H1 (cell line): ENCODE measurements around the gene TRABD2A. TPM values are rescaled to one million over a fixed set of nuclear protein-coding genes. Genes with fewer than 3 reads are reported as not detected.

Experiments
- CTCF ChIA-PET: fragments of 300-600 bp; sonication (Branson Sonifier 250); formaldehyde crosslinking; loops from one replicate; lab custom pipeline; 2021; ENCODE audit not compliant: partially characterized antibody; lab: Charles Lee
- POLR2A ChIA-PET: fragments of 300-600 bp; sonication (Branson Sonifier 250); formaldehyde crosslinking; loops from one replicate; lab custom pipeline; 2021; ENCODE audit warnings: inconsistent platforms; ENCODE audit not compliant: partially characterized antibody; lab: Charles Lee
- DNase-seq, 2 experiments: peaks; one replicate each; pipeline versions ENCODE4 v3.0.0 to v3.0.0-alpha.2; 2010 to 2022; ENCODE audit warnings: low spot score in 2 of 2, low read depth in 1 of 2, mixed read lengths in 1 of 2
- FAIRE-seq: peaks from 2 replicates; lab custom pipeline; 2011; peaks lifted over from hg19 to GRCh38; lab: Jason Lieb, UNC
- H2AFZ ChIP-seq: 2 replicates; pipeline ENCODE4 v1.8.1; 2012; ENCODE audit warnings: low read length, inconsistent platforms
- H2AK5ac ChIP-seq: 2 replicates; pipeline ENCODE4 v1.6.1; 2013; ENCODE audit warnings: low read depth, low read length
- H2BK120ac ChIP-seq: replicated peaks from 2 replicates; pipeline ENCODE3; 2013; ENCODE audit warnings: low read depth, low read length, inconsistent platforms
- H2BK12ac ChIP-seq: 2 replicates; pipeline ENCODE4 v1.6.1; 2013; ENCODE audit warnings: low read depth, low read length
- H2BK15ac ChIP-seq: 2 replicates; pipeline ENCODE4 v1.6.1; 2013; ENCODE audit warnings: low read length
- H2BK20ac ChIP-seq: 2 replicates; pipeline ENCODE4 v1.6.1; 2013; ENCODE audit warnings: low read length
- H2BK5ac ChIP-seq: 2 replicates; pipeline ENCODE4 v1.6.1; 2013; ENCODE audit warnings: low read depth, low read length
- H3K14ac ChIP-seq: 2 replicates; pipeline ENCODE4 v1.6.1; 2013; ENCODE audit warnings: inconsistent platforms; ENCODE audit not compliant: insufficient read length
- H3K18ac ChIP-seq: 2 replicates; pipeline ENCODE4 v1.6.1; 2013; ENCODE audit warnings: low read length; ENCODE audit errors: extremely low read depth
- H3K23ac ChIP-seq: 2 replicates; pipeline ENCODE4 v1.6.1; 2013; ENCODE audit warnings: inconsistent platforms; ENCODE audit not compliant: insufficient read length
- H3K23me2 ChIP-seq: 2 replicates; pipeline ENCODE4 v1.6.1; 2013; ENCODE audit warnings: low read depth, low read length
- H3K27ac ChIP-seq: 2 replicates; pipeline ENCODE4 v1.6.1; 2011; ENCODE audit warnings: low read depth, low read length, inconsistent platforms
- H3K27me3 ChIP-seq, 4 experiments: replicated peaks in 1 of 4; 1 replicate in 1 of 4; 2 replicates in 3 of 4; pipeline versions ENCODE4 v1.6.1 to v1.8.1; 2011 to 2013; ENCODE audit warnings: low read length in 3 of 4, mild to moderate bottlenecking in 3 of 4, inconsistent platforms in 2 of 4, mixed read lengths in 2 of 4, moderate library complexity in 1 of 4; ENCODE audit not compliant: control insufficient read depth in 3 of 4, insufficient read depth in 3 of 4; ENCODE audit errors: extremely low read depth in 1 of 4
- H3K36me3 ChIP-seq, 4 experiments: 2 replicates each; pipeline versions ENCODE4 v1.6.1 to v1.8.1; 2011 to 2013; ENCODE audit warnings: mild to moderate bottlenecking in 4 of 4, low read length in 3 of 4, moderate library complexity in 2 of 4, control low read depth in 1 of 4, inconsistent platforms in 1 of 4; ENCODE audit not compliant: insufficient read depth in 4 of 4, control insufficient read depth in 2 of 4
- H3K4ac ChIP-seq: replicated peaks from 2 replicates; pipeline ENCODE3; 2013; ENCODE audit warnings: low read length, low read depth, mixed read lengths, inconsistent platforms; ENCODE audit not compliant: insufficient read length
- H3K4me1 ChIP-seq, 4 experiments: replicated peaks in 1 of 4; 1 replicate in 1 of 4; 2 replicates in 3 of 4; pipeline versions ENCODE4 v1.6.1 to v1.8.1; 2011 to 2013; ENCODE audit warnings: low read length in 3 of 4, inconsistent platforms in 2 of 4, mixed read lengths in 1 of 4; ENCODE audit not compliant: insufficient read depth in 4 of 4, control insufficient read depth in 3 of 4
- H3K4me2 ChIP-seq, 2 experiments: 2 replicates each; pipeline versions ENCODE4 v1.6.1 to v1.8.1; 2011 to 2013; ENCODE audit warnings: low read depth in 2 of 2, low read length in 2 of 2, control low read depth in 1 of 2, inconsistent platforms in 1 of 2, mild to moderate bottlenecking in 1 of 2; ENCODE audit not compliant: insufficient read depth in 1 of 2
- H3K4me3 ChIP-seq, 4 experiments: fragments of 200-600, 300-600 bp in 1 of 4; sonication (generic), shearing (Covaris generic), sonication (Bioruptor Twin) in 1 of 4; 2 replicates each; pipeline versions ENCODE4 v1.5.1 to v1.8.1; 2011 to 2016; ENCODE audit warnings: low read length in 4 of 4, low read depth in 3 of 4, control low read depth in 2 of 4, inconsistent platforms in 2 of 4, mild to moderate bottlenecking in 2 of 4, mixed read lengths in 1 of 4, moderate library complexity in 1 of 4; ENCODE audit not compliant: insufficient read depth in 2 of 4; ENCODE audit errors: extremely low read depth in 1 of 4
- H3K56ac ChIP-seq: replicated peaks from 2 replicates; pipeline ENCODE3; 2013; ENCODE audit warnings: low read depth, mild to moderate bottlenecking, mixed read lengths, low read length, inconsistent platforms; ENCODE audit not compliant: insufficient read length
- H3K79me1 ChIP-seq: 2 replicates; pipeline ENCODE4 v1.6.1; 2013; ENCODE audit warnings: low read depth, low read length, control low read depth
- H3K79me2 ChIP-seq, 2 experiments: 2 replicates each; pipeline versions ENCODE4 v1.6.1 to v1.8.1; 2012 to 2013; ENCODE audit warnings: low read length in 2 of 2, mild to moderate bottlenecking in 2 of 2, inconsistent platforms in 1 of 2; ENCODE audit not compliant: insufficient read depth in 2 of 2, control insufficient read depth in 1 of 2
- H3K9ac ChIP-seq, 4 experiments: replicated peaks in 1 of 4; 1 replicate in 1 of 4; 2 replicates in 3 of 4; pipeline versions ENCODE4 v1.6.1 to v1.8.1; 2011 to 2013; ENCODE audit warnings: low read depth in 3 of 4, low read length in 3 of 4, control low read depth in 2 of 4, mild to moderate bottlenecking in 2 of 4, moderate library complexity in 2 of 4, inconsistent platforms in 1 of 4; ENCODE audit errors: extremely low read depth in 1 of 4
- H3K9me3 ChIP-seq, 2 experiments: 2 replicates each; pipeline versions ENCODE4 v1.6.1 to v1.8.1; 2012 to 2013; ENCODE audit warnings: mild to moderate bottlenecking in 2 of 2, moderate library complexity in 2 of 2, control low read depth in 1 of 2, inconsistent platforms in 1 of 2, low read depth in 1 of 2, low read length in 1 of 2, mixed read lengths in 1 of 2; ENCODE audit not compliant: insufficient read depth in 2 of 2
- H4K20me1 ChIP-seq, 2 experiments: replicated peaks in 1 of 2; 2 replicates each; pipeline versions ENCODE3 to v1.8.1; 2011 to 2013; ENCODE audit warnings: inconsistent platforms in 2 of 2, low read length in 2 of 2, mild to moderate bottlenecking in 1 of 2; ENCODE audit not compliant: insufficient read depth in 2 of 2, control insufficient read depth in 1 of 2
- H4K5ac ChIP-seq: 2 replicates; pipeline ENCODE4 v1.6.1; 2013; ENCODE audit warnings: low read length, low read depth, mixed read lengths, inconsistent platforms; ENCODE audit not compliant: insufficient read length
- H4K8ac ChIP-seq: 2 replicates; pipeline ENCODE4 v1.8.0; 2013; ENCODE audit warnings: mild to moderate bottlenecking, moderate library complexity, low read length, inconsistent platforms; ENCODE audit not compliant: insufficient read depth; ENCODE audit errors: extremely low read depth
- H4K91ac ChIP-seq: replicated peaks from 2 replicates; pipeline ENCODE3; 2013; ENCODE audit warnings: low read length, mixed read lengths, inconsistent platforms; ENCODE audit not compliant: insufficient read length
- CBX8 ChIP-seq: fragments of 300-800, 300-1000 bp; sonication (generic); IDR thresholded peaks from 2 replicates; pipeline ENCODE4 v1.7.1; 2016; ENCODE audit warnings: low read depth, low read length, borderline replicate concordance
- CEBPB ChIP-seq: IDR thresholded peaks from 2 replicates; pipeline ENCODE4 v1.6.1; 2012; ENCODE audit warnings: low read depth, low read length
- CHD1 ChIP-seq: IDR thresholded peaks from 2 replicates; pipeline ENCODE4 v1.6.1; 2012; ENCODE audit warnings: low read depth, low read length, improper control_type of control experiment
- EZH2 ChIP-seq: fragments of 200-600 bp; sonication (generic); IDR thresholded peaks from 2 replicates; pipeline ENCODE4 v1.7.1; 2012; ENCODE audit warnings: low read depth, mild to moderate bottlenecking, moderate library complexity, low read length, inconsistent platforms; ENCODE audit not compliant: severe bottlenecking
- GTF2F1 ChIP-seq: IDR thresholded peaks from 2 replicates; pipeline ENCODE4 v1.6.1; 2012; ENCODE audit warnings: low read depth, low read length, improper control_type of control experiment, borderline replicate concordance
- RXRA ChIP-seq: IDR thresholded peaks from 2 replicates; pipeline ENCODE4 v1.6.1; 2011; ENCODE audit warnings: low read depth, mild to moderate bottlenecking, low read length, moderate library complexity; ENCODE audit not compliant: insufficient read depth
- SAP30 ChIP-seq: fragments of 300-600 bp; sonication (generic); IDR thresholded peaks from 2 replicates; pipeline ENCODE4 v1.7.1; 2012; ENCODE audit warnings: low read length, moderate library complexity, mild to moderate bottlenecking, inconsistent platforms; ENCODE audit not compliant: insufficient read depth, insufficient replicate concordance
- SIRT6 ChIP-seq: IDR thresholded peaks from one replicate; pipeline ENCODE4 v1.7.1; 2012; ENCODE audit warnings: low read length, inconsistent platforms
- SP2 ChIP-seq: IDR thresholded peaks from 2 replicates; pipeline ENCODE4 v1.6.1; 2012; ENCODE audit warnings: mild to moderate bottlenecking, low read length, inconsistent platforms
- SUZ12 ChIP-seq: fragments of 200-600 bp; sonication (generic); IDR thresholded peaks from 2 replicates; pipeline ENCODE4 v1.6.1; 2012; ENCODE audit warnings: mild to moderate bottlenecking, inconsistent platforms, low read length, moderate library complexity, mixed read lengths
- TEAD4 ChIP-seq: IDR thresholded peaks from 2 replicates; pipeline ENCODE4 v1.6.1; 2012; ENCODE audit warnings: low read depth, low read length, inconsistent platforms, mixed read lengths
- YY1 ChIP-seq: IDR thresholded peaks from 2 replicates; pipeline ENCODE4 v1.6.1; 2011; ENCODE audit warnings: low read depth, mild to moderate bottlenecking, low read length
- WGBS, 2 experiments: shearing (Covaris generic) in 1 of 2; methylation state at CpG; one replicate each; pipeline versions ENCODE4 v1.1.6 to v1.1.7; 2013 to 2015; ENCODE audit warnings: low lambda C conversion rate in 2 of 2, mixed read lengths in 2 of 2, inconsistent platforms in 1 of 2, low coverage in 1 of 2, missing lambda C conversion rate in 1 of 2; ENCODE audit not compliant: insufficient replicate concordance in 2 of 2, insufficient coverage in 1 of 2, insufficient read length in 1 of 2; ENCODE audit errors: extremely low coverage in 1 of 2, missing lambda C conversion rate in 1 of 2; 5-methylcytosine and 5-hydroxymethylcytosine counted together
- polyA plus RNA-seq, 7 experiments: library from polyadenylated mRNA; depleted of rRNA in 3 of 7; stranded (reverse) in 5 of 7; unstranded in 2 of 7; fragments of >200 nt in 5 of 7; fragments of 200-250 nt in 2 of 7; gene quantifications; 1 replicate in 5 of 7; 2 replicates in 1 of 7; 4 replicates in 1 of 7; pipeline versions ENCODE4 v1.2.1 to v1.2.3, GENCODE V29; 2011 to 2013; ENCODE audit warnings: missing spikeins in 2 of 7, mixed read lengths in 2 of 7
- total RNA-seq: library from RNA; stranded (reverse); fragmentation: NEBNext Ultra II Directional; extraction: Animal tissue kit (Norgen Biotek cat#: 25700); gene quantifications from 2 replicates; pipeline ENCODE4 v1.2.1, GENCODE V29; 2021
- TF ChIP-seq, protein P1 (sequence below), 3 experiments: IDR thresholded peaks; 1 replicate in 2 of 3; 2 replicates in 1 of 3; pipeline versions ENCODE4 v1.5.1 to v1.6.1; 2011; ENCODE audit warnings: low read length in 3 of 3, mild to moderate bottlenecking in 3 of 3, inconsistent platforms in 2 of 3, low read depth in 1 of 3, moderate library complexity in 1 of 3; ENCODE audit not compliant: insufficient read depth in 1 of 3; ENCODE audit errors: control extremely low read depth in 1 of 3

Gene TRABD2A
- total and polyA plus RNA-seq, 2 of the 8 experiments (the other 6 are each of a cell fraction or from before 2014, with no cell fraction given), result 17.3 to 18.6 TPM

DNA sequence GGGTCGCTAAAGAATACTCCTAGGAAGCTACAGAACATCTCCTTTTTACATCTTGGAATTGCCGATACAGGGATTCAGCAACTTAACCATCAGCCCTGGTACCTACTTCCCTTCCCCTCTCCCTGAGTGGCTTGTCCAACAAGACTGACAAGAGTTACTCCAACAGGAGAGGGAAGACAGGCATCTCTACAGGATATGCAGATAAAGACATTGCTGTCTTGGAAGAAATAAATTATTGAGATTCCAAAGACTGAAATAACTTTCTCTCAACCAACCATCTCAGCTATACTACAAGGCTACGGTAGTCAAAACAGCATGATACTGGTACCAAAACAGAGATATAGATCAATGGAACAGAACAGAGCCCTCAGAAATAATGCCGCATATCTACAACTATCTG lies 87.2 kb downstream of the TRABD2A start:
- no peak overlapping the region for H3K9ac ChIP-seq
- no peaks in the 10 kb centered on the region for H3K23me2 ChIP-seq
- H3K4ac ChIP-seq, result no peak overlapping the region
- ChIA-PET CTCF (no interaction called here), POLR2A (no interaction called here)
- H3K36me3 ChIP-seq, result no peaks in the 10 kb centered on the region
- FAIRE-seq (no peak), DNase-seq (no peak)
- no peaks in the 10 kb centered on the region for H3K79me1 ChIP-seq
- no peak overlapping the region for H3K18ac ChIP-seq
- H3K27ac ChIP-seq, result no peak overlapping the region
- H4K8ac ChIP-seq, result no peak overlapping the region
- H4K5ac ChIP-seq, result no peak overlapping the region
- H3K14ac ChIP-seq, result no peak overlapping the region
- no peaks in the 10 kb centered on the region; a peak in 1 of 4 replicates for H3K9me3 ChIP-seq
- no peaks in the 10 kb centered on the region for H3K79me2 ChIP-seq
- no peak overlapping the region for H3K23ac ChIP-seq
- H2BK20ac ChIP-seq, result no peak overlapping the region
- no peak overlapping the region for H3K56ac ChIP-seq
- H4K20me1 ChIP-seq, result no peaks in the 10 kb centered on the region
- H2BK15ac ChIP-seq, result no peak overlapping the region
- no peak overlapping the region for H3K4me3 ChIP-seq
- H2BK120ac ChIP-seq, result no peak overlapping the region
- whole genome bisulfite sequencing, 2 experiments, result 96% methylated on average over 3 of the region's 4 CpGs; no CpG with 5 or more reads in 1 of the 2 experiments
- no peak overlapping the region for H2BK12ac ChIP-seq
- no peak overlapping the region for H2BK5ac ChIP-seq
- no peak overlapping the region for H2AK5ac ChIP-seq
- H3K4me1 ChIP-seq, result peaks cover 0 to 2% (median 2%) of the 10 kb centered on the region in 4 experiments; a peak in 4 of 7 replicates
- no peak overlapping the region for H4K91ac ChIP-seq
- H2AFZ ChIP-seq, result no peak overlapping the region
- H3K27me3 ChIP-seq, result no peaks in the 10 kb centered on the region
- no peak overlapping the region for H3K4me2 ChIP-seq
- TF ChIP-seq EZH2 (no peak), GTF2F1 (no peak), SIRT6 (no peak), RXRA (no peak), CEBPB (no peak), YY1 (no peak), TEAD4 (no peak), SUZ12 (no peak), SP2 (no peak), CBX8 (no peak), CHD1 (no peak), SAP30 (no peak)
- TF ChIP-seq, protein P1, sequence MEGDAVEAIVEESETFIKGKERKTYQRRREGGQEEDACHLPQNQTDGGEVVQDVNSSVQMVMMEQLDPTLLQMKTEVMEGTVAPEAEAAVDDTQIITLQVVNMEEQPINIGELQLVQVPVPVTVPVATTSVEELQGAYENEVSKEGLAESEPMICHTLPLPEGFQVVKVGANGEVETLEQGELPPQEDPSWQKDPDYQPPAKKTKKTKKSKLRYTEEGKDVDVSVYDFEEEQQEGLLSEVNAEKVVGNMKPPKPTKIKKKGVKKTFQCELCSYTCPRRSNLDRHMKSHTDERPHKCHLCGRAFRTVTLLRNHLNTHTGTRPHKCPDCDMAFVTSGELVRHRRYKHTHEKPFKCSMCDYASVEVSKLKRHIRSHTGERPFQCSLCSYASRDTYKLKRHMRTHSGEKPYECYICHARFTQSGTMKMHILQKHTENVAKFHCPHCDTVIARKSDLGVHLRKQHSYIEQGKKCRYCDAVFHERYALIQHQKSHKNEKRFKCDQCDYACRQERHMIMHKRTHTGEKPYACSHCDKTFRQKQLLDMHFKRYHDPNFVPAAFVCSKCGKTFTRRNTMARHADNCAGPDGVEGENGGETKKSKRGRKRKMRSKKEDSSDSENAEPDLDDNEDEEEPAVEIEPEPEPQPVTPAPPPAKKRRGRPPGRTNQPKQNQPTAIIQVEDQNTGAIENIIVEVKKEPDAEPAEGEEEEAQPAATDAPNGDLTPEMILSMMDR (IDR thresholded peaks at IDR 0.05; ENCODE audit: control extremely low read depth in 1 of 3, insufficient read depth in 1 of 3, low read depth in 1 of 3, low read length in 3 of 3), result no peak
